Measurements from ENCODE around the gene SECTM1. TPM values are rescaled to one million over a fixed set of nuclear protein-coding genes. Genes with fewer than 3 reads are reported as not detected.

Gene SECTM1
- total and polyA plus RNA-seq, 9 of the 15 experiments (the other 6 are each of a cell fraction or from before 2014, with no cell fraction given), result 0.11 to 0.46 (median 0.18) TPM; not detected in 6

GRCh38 chr17:82367724-82368524, 34.4 kb upstream of the SECTM1 start (continued):
- TF ChIP-seq ZNF280B (CRISPR knock-in tag; IDR thresholded peaks at IDR 0.05) (no peak), SMARCC2 (IDR thresholded peaks at IDR 0.05; ENCODE audit: low read depth) (no peak), ZNF586 (CRISPR knock-in tag; conservative IDR thresholded peaks at IDR 0.05) (no peak), EP300 (IDR thresholded peaks at IDR 0.05; ENCODE audit: low read length) (no peak), TCF15 (CRISPR knock-in tag; IDR thresholded peaks at IDR 0.05) (no peak), SMAD1 (IDR thresholded peaks at IDR 0.05; ENCODE audit: low read depth, low read length, partially characterized antibody) (peak; percentile 46), ZNF584 (CRISPR knock-in tag; IDR thresholded peaks at IDR 0.05; ENCODE audit: low read depth) (no peak), GATA2 (CRISPR knock-in tag; IDR thresholded peaks at IDR 0.05) (0 out of 2 replicates have a peak, but pooled peaks have one; percentile 15), ZNF146 (CRISPR knock-in tag; IDR thresholded peaks at IDR 0.05; ENCODE audit: unreplicated experiment) (no peak), TRIM25 (IDR thresholded peaks at IDR 0.05; ENCODE audit: borderline replicate concordance) (no peak), C11orf30 (IDR thresholded peaks at IDR 0.05; ENCODE audit: low read depth) (peak; percentile 8; the same call in 1 of the 2 replicates), PHB2 (IDR thresholded peaks at IDR 0.05; ENCODE audit: low read depth) (no peak), ZNF639 (CRISPR knock-in tag; conservative IDR thresholded peaks at IDR 0.05 in 1 of 2, IDR thresholded peaks at IDR 0.05 in 1 of 2) (no peak), FOXK1 (CRISPR knock-in tag; IDR thresholded peaks at IDR 0.05; ENCODE audit: borderline replicate concordance) (0 out of 2 replicates have a peak, but pooled peaks have one; percentile 46), ZNF589 (CRISPR knock-in tag; IDR thresholded peaks at IDR 0.05; ENCODE audit: low read depth) (no peak), HNRNPLL (IDR thresholded peaks at IDR 0.05; ENCODE audit: low read depth, low read length, poor library complexity, severe bottlenecking) (no peak), ZKSCAN3 (CRISPR knock-in tag; IDR thresholded peaks at IDR 0.05) (no peak), CBX5 (IDR thresholded peaks at IDR 0.05; ENCODE audit: borderline replicate concordance, low read depth) (no peak), HDAC1 (IDR thresholded peaks at IDR 0.05) (no peak), ZNF232 (CRISPR knock-in tag; IDR thresholded peaks at IDR 0.05) (no peak), ZNF324 (CRISPR knock-in tag; IDR thresholded peaks at IDR 0.05) (no peak), RBM25 (IDR thresholded peaks at IDR 0.05; ENCODE audit: low read depth, low read length, severe bottlenecking) (peak; percentile 98)
